ENCODE results near the gene OR2V2.
"Not testable (repeated sequence)": the region's sequence is repeated elsewhere in the genome, so short reads cannot be mapped to it uniquely, and the experiment has no call there.

Gene OR2V2

GRCh38 chr5:181145133-181145532 is 2.3 kb upstream of the OR2V2 start:
- DNase-seq (ENCODE audit: low read depth in 2 of 2) = no peak

- DNase-seq (ENCODE audit: low read depth in 2 of 2) = no peak
These were observed 2.0 kb downstream of the OR2V2 start for GRCh38 chr5:181149355-181149754.

GRCh38 chr5:181149806-181150733 is 2.7 kb downstream of the OR2V2 start:
- no peak for DNase-seq (ENCODE audit: low read depth in 2 of 2)

- no peak for DNase-seq (ENCODE audit: low read depth in 2 of 2)
These were observed 3.8 kb downstream of the OR2V2 start for GRCh38 chr5:181151146-181151545.

GRCh38 chr5:181152406-181152805 is 5.0 kb downstream of the OR2V2 start:
- no peak for DNase-seq (ENCODE audit: low read depth in 2 of 2)

- no peak for DNase-seq (ENCODE audit: low read depth in 2 of 2)
These were observed 6.4 kb downstream of the OR2V2 start for GRCh38 chr5:181153814-181154213.

- DNase-seq (ENCODE audit: low read depth in 2 of 2) = no peak
These were observed 9.4 kb downstream of the OR2V2 start for GRCh38 chr5:181156758-181157157.

- DNase-seq (ENCODE audit: low read depth in 2 of 2) = no peak
These were observed 11.5 kb downstream of the OR2V2 start for GRCh38 chr5:181158869-181159268.

- DNase-seq (ENCODE audit: low read depth in 2 of 2) = peak; percentile 76 to 97
These were observed 12.1 kb downstream of the OR2V2 start for GRCh38 chr5:181159286-181160151.

GRCh38 chr5:181160152-181160754 is 12.9 kb downstream of the OR2V2 start:
- DNase-seq (ENCODE audit: low read depth in 2 of 2) = peak; percentile 40 to 68

GRCh38 chr5:181160755-181161533 is 13.6 kb downstream of the OR2V2 start:
- not testable (repeated sequence) for DNase-seq (ENCODE audit: low read depth in 2 of 2)

- DNase-seq (ENCODE audit: low read depth in 2 of 2) = no peak
These were observed 14.3 kb downstream of the OR2V2 start for GRCh38 chr5:181161534-181162175.

- no peak for DNase-seq (ENCODE audit: low read depth in 2 of 2)
These were observed 16.2 kb downstream of the OR2V2 start for GRCh38 chr5:181163487-181164075.

GRCh38 chr5:181164076-181164952 is 16.9 kb downstream of the OR2V2 start:
- DNase-seq (ENCODE audit: low read depth in 2 of 2) = no peak

GRCh38 chr5:181166812-181167733 is 19.7 kb downstream of the OR2V2 start:
- DNase-seq (ENCODE audit: low read depth in 2 of 2) = no peak

- DNase-seq (ENCODE audit: low read depth in 2 of 2) = no peak
These were observed 20.6 kb downstream of the OR2V2 start for GRCh38 chr5:181167814-181168488.

- no peak for DNase-seq (ENCODE audit: low read depth in 2 of 2)
These were observed 21.3 kb downstream of the OR2V2 start for GRCh38 chr5:181168595-181169118.

Measured in stimulated activated CD4-positive, alpha-beta T cell treated with anti-CD3 and anti-CD28 coated beads, Interleukin-1b, Interleukin-23, amount 100 ng/mL, for 1 hour (primary cell).